GM21723 (cell line): ENCODE measurements around the gene ENG.
"Not testable (repeated sequence)": the region's sequence is repeated elsewhere in the genome, so short reads cannot be mapped to it uniquely, and the experiment has no call there.

Source experiments
- ATAC-seq: cut with Tn5 transposase; IDR thresholded peaks from one replicate; pipeline ENCODE4 v1.9.1; 2021; ENCODE audit warnings: mild to moderate bottlenecking, moderate library complexity; ENCODE audit not compliant: unreplicated experiment

ENG gene

DNA sequence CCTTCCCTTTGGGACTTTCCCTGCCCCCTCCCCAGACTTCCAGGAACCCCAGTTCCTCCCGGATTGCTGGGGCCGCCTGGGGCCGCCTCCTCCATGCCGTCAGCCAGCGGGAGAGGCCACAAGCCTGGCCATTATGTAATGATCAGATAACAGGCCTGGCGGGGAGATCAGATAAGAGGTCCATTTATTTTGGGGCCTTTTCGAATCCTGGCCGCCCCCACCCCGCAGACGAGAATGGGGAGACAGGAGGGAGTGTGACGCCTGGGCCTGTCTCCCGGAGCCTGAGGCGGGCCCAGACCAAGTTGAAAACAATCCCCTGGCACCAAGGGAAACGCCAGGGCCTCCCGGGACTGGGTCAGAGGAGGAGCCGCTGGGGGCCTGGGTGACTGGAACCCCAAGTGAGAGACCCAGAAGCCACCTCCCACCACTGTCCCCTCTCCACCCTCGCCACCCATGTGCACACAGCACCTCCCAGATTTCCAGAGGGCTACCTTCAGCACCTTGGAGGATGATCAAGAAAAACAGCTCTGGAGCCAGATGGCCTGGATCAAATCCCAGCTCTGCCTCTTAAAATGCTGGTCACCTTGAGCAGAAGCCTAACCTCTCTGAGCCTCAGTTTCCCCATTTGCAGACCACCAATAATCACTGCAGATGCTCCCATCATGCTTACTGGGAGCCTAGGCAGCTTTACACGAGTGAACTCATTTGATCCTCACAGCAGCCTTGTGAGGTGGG is 7.8 kb downstream of the ENG start:
- ATAC-seq = no peak

DNA sequence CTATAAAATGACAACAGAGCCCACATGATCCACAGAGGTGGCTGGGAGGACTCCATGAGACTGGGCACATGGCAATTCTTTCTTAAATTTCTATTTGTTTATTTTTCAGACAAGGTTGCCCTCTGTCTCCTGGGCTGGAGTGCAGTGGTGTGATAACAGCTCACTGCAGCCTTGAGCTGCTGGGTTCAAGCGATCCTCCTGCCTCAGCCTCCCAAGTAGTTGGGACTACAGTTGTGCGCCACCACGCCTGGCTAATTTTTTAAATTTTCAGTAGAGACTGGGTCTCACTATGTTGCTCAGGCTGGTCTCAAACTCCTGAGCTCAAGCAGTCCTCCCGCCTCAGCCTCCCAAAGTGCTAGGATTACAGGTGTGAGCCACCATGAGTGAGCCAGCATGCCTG is 8.8 kb downstream of the ENG start:
- ATAC-seq = not testable (repeated sequence)

DNA sequence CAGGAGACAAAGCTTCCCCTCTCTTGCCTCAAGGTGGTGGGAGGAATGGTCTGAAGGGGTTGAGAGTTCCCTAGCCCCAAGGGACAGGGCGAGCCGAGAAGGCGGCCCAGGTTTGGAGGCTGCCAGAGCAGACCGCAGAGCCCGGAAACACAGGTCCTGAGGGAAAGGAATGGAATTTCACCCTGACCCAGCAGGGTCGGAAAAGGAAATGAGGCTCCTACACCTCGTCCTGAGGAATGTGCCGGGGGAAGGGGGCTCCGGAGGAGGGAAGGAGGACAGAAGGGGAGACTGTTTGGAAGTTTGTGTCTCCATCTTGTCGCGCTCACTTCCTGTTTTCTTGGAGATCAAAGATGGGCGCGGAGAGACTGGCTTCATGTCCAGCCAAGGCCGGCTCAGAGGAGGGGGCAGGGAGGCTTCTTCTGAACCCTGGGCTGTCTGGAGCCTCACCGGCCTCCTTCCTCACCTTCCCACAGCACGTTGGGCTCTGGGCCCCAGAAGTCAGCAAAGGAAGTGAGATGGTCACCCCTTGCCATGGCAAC is 9.6 kb downstream of the ENG start:
- ATAC-seq = no peak

DNA sequence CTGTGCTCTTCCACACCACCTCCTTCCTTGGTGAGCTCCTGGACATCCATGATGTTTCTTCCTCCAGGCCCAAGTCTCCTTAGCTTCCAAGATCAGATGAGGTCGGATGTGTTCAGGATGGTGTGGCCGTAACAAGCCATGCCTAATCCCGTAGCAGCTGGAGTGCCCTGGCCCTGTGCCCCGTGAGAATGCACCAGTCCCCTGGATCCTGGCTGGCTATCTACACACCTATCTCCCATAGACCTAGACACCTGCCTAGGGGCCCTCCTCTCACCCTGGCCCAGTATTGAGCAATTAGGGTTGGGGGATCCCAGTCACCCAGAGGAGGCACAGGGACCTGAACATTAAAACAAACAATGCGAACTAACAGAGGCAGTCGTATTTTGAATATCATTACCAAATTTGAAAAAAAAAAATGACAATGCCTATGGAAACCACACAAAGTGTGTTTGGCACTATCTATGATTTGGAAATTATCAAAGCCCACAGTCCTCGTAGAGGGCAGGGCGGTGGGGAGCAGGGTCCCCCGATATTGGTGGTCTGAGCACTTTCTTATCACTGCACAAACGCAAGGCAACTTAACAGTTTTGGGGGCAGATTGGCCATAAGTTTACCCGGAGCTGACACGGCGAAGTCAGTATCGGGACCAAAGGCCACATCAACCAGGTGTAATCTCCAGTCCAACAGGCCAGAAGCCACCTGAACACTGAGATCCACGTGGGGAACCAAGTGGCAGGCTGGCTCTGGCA is 13.2 kb downstream of the ENG start:
- no peak for ATAC-seq

DNA sequence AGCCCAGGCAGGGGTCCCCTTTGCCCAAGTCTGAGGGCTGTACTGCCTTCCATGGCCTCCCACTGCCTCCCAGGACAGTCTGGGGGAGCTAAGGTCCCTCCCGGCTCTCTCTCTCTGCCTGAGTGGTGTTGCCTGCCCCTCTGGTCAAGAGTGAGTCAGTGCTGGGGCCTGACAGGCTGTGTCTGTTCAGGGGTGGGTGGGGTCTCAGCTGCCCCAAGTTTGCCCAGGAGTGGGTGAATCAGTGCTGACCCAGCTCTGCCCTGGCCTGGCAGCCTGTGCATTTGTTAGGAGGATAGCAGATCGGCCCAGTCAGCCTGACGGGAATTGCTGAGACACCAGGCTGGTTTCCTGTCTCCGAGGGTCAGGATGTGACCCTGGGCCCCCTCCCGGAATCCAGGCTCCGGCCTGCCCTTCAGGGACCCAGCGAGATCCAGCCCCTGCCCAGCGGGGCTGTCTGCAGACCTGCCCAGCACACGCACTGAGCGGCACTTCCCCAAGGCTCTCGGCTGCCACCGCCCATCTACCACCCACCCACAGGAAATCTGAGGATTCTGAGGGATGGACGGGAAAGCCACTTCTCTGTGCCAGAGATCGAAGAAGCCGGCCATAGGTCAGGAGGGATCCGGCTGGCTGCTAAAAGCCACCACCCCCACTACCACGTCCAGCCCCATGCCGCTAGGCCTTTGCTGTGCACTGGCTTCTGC is 15.9 kb downstream of the ENG start:
- no peak for ATAC-seq

DNA sequence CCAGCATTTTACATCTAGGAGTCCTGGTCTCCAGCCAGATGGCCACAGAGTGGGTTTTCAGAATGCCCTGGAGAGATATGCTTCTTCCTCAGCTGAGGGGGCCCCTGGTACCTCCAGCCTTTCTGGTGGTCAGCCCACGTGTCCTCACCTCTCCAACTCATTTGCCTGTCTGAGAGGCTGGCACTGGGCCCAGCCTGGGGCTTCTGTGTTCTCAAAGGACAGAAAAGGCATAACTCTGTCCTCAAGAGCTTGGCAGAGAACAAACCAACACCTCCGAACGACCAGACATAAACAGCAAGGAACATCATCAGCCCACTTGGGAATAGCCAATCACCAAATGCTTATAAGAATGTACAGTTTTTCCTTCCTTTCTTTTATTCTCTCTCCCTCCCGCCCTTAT is 17.1 kb downstream of the ENG start:
- no peak for ATAC-seq

DNA sequence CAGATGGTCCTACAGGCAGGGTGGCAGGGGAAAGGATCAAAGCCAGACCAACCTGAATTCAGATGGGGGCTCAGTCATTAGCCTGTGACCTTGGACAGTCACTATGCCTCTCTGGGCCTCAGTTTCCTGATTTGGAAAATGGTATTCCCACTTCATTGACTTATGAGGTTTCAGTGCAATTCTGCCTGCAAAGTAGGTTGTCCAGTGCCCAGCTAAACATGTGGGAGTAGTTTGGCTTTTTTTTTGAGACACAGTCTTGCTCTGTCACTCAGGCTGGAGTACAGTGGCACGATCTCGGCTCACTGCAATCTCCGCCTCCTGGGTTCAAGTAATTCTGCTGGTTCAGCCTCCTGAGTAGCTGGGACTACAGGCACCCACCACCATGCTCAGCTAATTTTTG is 17.9 kb downstream of the ENG start:
- ATAC-seq = not testable (repeated sequence)

DNA sequence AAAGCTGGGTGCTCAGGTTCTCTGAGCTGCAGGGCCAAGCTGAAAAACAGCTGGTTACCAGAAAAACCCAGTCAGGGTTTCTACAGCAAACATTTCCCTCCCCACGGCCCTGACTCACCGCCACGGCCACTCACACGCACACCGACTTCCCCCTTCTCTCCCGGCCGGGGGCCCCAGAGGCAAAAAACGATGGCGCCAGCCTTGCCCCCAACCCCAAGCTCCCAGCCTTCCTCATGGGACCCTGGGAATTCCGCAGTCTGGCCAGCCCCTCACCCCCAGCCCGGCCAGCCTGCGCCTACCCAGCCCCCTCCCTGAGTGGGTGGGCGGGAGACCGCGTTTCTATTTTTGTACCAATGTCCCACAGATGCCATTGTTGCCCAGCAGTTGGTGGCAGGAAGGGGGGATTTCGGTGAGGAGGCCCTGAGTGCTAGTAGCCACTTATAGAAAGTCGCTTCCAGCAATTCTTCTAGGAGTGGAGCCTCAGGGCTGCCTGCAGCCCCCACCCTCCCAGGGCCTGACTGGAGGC is 18.4 kb downstream of the ENG start:
- no peak for ATAC-seq

DNA sequence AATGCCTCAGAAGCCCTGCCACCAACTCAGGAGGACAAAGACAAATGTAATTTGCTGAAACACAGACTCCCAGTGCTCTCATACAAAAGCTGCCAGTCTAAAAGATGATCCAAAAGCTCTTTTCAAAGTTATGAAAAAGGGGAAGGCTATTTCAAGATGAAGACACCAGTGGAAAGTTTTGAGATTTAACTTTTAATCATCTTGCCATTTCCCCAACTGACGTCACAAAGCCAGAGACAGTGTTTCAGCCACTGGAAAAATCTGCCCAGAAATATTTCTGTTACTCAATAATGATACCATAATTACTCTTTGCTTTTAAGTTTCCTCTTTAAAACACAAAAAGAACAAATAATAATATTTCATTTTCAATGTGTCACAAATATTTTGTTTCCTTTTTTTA is 20.9 kb downstream of the ENG start:
- ATAC-seq = no peak

DNA sequence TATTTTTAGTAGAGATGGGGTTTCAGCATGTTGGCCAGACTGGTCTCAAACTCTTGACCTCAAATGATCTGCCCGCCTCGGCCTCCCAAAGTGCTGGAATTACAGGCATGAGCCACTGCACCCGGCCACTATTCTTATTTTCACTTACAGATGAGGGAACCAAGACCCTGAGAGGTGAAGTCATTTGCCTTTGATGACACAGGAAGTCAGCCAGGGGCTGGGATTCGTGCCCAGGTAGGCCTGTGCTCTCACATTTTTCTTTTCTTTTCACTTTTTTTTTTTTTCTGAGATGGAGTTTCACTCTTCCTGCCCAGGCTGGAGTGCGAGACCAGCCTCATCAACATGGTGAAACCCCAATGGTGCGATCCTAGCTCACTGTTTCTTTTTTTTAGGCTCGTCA is 22.2 kb downstream of the ENG start:
- no peak for ATAC-seq

DNA sequence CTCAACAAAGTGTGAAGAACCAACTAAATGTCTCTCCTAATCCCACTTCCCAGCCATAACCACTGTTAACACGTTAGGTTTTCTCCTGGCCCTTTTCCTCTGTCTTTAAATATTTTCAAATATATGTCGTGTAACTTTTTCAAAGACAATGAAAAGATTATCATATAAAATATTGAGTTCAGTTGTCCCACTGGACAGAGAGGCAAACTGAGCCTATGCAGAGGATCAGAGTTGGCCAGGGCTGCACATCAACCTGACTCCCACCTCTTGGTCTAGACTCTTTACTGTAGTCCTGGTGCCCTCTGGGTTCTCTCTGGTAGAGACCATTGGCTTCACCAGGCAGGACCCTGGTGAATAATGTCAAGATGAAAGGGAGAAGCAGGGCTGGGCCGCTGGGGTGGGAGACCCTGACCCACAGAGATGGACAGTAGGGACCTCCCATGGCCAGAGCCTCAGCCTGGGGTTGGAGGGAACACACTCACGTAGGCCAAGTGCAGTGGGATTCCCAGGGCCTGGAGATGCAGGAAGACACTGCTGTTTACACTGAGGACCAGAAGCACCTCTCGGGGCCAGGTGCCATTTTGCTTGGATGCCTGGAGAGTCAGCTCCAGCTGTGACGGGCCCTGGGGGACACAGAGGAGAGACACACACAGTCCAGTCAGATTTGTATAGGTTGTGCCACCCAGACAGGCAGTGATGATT is 25.1 kb downstream of the ENG start:
- ATAC-seq = no peak

DNA sequence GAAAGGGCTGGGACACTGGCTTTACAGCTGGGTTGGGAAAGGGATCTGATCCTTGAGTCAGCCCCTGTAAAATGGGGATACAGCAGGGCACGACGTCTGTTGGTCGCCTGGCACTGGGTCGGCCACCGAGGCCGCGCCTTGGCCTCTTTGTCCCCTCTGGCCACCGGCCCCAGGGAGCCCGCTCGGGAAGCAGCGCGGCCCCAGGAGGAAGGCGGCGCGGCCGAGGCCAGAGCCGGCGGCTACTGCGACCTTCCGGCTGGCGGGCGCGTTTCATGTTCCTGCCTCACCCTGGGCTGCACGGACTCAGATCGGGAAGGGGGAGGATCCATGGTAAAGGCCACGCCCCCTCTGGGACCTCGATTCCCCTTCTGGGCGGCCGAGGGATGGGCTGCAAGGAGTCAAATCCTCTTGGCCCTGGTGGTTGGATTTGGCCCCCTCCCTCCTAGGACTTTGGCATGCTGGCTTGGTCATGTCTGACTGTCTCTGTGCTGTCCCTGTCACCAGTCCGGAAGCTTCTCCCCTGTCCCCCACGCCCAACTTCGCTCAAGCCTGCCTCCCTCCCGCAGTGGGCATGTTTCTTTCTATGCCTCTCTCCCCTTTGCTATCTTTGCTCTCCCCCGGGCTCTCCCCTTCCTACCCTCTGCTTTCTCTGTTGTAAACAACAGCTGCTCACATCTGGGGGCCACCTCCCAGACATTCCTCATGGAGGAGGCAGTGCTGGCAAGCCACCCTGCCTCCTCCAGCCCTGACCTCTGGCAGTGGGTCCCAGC is 26.0 kb downstream of the ENG start:
- no peak for ATAC-seq

DNA sequence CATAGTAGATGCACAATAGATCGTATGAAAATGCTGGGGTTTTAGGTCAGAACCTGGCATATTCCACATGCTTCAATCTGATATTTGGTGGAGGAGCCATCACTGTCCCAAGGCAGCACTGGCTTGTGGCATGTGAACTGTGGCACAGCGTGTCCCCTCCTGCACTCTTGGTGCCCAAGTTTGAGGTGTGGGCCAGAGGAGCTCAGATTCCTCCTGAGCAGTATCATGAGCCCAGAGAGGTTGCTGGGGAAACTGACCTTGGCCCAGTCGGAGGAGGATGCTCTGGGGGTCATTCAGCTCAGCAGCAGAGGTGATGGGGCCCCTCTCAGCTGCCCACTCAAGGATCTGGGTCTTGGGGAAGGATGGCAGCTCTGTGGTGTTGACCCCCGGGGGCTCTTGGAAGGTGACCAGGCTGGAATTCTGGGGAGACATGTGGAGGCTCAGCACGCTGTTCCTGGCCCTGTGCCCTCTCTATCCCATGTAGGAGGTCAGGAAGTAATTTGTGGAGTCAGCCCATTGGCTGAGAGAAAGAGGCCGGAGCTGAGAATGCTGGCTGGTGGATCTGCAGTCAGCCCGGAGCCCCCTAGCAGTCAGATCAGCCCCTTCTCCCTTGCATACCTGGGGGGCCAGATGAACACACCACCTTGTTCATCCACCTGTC is 28.1 kb downstream of the ENG start:
- no peak for ATAC-seq

DNA sequence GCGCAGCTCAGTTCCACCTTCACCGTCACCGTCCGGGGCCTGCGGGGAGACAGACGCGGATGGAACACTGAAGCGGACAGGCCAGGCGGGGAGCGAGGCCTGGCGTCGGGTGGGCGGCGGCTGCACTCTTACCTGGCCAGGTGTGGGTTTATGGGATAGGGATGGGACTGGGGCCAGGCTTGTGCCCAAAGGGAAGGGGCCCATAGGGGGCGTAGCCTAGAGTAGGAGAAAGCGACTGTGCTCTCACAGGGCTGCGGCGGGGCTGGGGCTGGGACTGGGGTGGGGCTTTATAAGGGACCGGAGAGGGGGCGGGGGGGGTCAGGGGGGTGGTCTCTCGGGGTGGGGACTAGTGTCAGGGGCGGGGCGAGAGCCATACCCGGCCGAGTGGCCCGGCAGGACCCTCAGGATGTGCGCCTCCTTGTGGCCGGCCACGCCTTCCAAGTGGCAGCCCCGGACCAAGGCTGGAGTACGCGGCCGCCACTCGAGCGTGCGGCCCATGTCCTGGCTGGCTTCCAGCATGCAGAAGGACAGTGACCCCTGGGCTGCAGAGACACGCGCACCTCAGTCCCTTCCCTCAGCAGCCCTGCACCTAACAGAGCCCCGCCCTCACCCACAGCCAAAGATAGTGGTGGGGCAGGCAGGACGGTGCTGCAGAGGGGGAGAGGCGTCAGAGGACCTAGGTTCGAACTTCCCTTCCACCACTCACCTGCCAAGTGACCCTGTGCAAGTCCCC is 29.0 kb downstream of the ENG start:
- no peak for ATAC-seq

DNA sequence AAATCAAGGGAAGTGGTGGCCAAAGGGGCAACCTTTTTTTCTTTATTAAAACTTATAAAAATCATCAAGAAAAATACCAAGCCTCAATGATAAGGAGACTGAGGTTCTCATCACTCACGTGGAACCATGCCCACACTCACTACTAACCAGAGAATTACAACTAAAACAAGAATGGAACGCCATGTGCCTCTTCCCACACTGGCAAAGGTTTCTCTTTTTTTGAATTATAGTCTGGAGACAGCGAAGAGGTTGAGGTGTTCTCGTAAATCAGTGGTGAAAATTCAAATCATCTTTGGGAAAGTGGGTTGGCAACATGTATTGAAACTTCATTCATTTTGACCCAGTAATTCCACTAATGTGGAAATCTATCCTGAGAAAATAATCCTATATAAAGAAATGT is 32.4 kb downstream of the ENG start:
- no peak for ATAC-seq

DNA sequence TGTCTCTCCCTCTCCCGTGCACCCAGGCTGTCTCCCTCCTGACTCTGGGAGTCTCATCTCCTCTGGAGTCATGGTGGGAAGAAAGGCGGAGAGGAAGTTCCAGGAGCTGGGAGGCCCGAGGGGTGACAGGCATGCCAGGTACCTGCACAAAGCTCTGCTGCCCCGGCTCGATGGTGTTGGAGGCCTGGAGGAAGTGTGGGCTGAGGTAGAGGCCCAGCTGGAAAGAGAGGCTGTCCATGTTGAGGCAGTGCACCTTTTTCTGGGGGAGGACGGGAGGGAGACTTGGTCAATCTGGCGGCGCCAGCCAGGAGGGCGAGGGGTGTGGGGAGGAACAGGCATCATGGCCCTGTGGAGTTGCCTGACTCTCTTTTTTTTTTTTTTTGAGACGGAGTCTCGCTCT is 35.9 kb downstream of the ENG start:
- no peak for ATAC-seq

DNA sequence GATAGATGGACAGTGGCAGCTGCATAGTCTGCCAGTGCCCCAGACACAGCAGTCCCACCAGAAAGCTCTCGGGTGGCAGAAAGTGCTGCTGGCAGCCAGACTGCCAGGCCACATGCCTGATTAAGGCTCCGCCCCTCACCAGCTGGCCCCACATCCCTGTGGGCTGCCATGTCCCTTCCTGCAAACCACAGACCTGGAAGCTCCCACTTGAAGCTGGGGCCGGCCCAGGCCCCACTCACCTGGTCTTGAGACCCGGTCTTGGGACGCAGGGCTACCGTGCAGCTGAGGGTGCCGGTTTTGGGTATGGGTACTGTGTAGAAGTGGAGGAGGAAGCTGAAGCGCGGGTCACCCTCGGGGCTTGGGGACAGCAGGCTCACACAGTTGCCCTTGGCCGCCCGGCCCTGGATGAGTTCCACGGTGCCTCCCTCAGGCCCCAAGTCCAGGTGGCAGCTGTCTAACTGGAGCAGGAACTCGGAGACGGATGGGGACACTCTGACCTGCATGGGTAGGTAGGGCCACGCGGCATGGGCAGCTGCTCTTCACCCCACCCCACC is 36.5 kb downstream of the ENG start:
- ATAC-seq = no peak

DNA sequence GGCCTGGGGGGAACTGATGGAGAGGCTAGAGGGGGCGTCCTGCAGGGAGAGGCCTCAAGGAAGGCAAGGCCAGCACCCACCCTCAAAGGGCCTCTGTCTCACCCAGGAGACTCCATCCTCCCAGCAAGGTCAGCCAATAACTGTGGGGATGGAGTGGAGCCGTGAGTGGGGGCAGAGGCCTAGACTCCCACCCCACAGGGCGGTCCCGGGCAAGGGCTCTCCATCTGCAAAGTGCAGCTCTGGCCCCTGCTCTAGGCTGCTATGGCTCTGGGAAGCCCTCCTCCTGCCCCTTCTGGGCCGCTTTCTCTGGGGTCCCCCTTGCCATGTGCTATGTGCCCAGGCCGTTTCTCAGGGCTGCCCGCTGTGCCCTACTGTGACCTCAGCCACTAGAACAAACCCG is 37.7 kb downstream of the ENG start:
- no peak for ATAC-seq

DNA sequence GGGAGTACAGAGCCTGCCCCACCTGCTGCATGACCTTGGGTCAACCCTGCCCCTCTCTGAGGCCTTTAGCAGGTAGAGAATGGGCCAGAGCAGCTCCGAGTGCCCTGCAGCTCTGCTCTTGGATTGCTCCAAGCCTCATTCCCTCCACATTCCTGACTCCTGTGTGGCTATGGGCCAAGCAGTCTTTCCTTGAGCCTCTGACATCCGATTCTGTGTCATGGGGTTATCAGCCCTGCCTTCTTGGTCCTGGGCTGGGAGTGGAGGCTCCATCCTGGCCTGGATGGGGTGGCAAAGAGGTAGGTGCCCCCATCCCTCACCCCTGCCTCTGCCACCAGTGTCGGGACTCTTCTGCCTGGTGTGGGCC is 38.1 kb downstream of the ENG start:
- no peak for ATAC-seq
